NB4 (cell line): Measurements from ENCODE around the gene KLHL18.

ENCODE experiments used
- DNase-seq: peaks from one replicate; pipeline ENCODE4 v3.0.0; 2010; ENCODE audit warnings: low read depth
- H3K4me3 ChIP-seq: one replicate; pipeline ENCODE4 v1.5.1; 2011; ENCODE audit warnings: mild to moderate bottlenecking, low read depth, low read length, moderate library complexity
- CTCF ChIP-seq: IDR thresholded peaks from one replicate; pipeline ENCODE4 v1.5.1; 2012; ENCODE audit warnings: low read depth, low read length
- MAX ChIP-seq: IDR thresholded peaks from 2 replicates; pipeline ENCODE4 v1.6.1; 2011; ENCODE audit warnings: low read depth, low read length
- MYC ChIP-seq: IDR thresholded peaks from 2 replicates; pipeline ENCODE4 v1.6.1; 2011; ENCODE audit warnings: low read depth, low read length
- POLR2A ChIP-seq: IDR thresholded peaks from 2 replicates; pipeline ENCODE4 v1.6.1; 2011; ENCODE audit warnings: mild to moderate bottlenecking; ENCODE audit not compliant: insufficient read length; ENCODE audit errors: extremely low read depth

KLHL18 gene

GRCh38 chr3:47342151-47342550 lies 59.4 kb downstream of the KLHL18 start:
- no peak overlapping the region for H3K4me3 ChIP-seq
- TF ChIP-seq MAX (no peak), POLR2A (no peak), MYC (no peak), CTCF (no peak)
- no peak for DNase-seq

DNA sequence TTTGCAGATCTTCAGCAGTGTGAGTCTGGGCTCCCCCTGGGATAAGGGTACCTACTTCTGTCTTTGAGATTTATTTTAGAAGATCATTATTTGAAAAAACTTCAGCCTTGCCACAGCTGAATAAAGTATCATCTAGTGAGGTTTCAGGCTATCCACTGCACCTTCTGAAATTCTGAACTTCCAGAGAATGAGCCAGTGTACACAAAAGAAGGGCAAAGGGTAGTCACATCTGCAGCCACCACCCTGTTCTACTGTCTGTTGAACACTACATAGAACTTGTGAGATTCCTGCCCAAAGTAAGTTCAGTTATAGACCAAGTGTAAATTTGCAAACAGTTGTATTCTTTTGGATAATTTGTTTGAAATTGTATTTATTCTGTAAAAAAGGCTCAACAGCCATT lies 60.1 kb downstream of the KLHL18 start:
- no peak for DNase-seq
- TF ChIP-seq CTCF (no peak), POLR2A (no peak), MAX (no peak), MYC (no peak)
- H3K4me3 ChIP-seq, result no peak overlapping the region

- DNase-seq, result no peak
- TF ChIP-seq POLR2A (no peak), CTCF (no peak), MYC (no peak), MAX (no peak)
- no peak overlapping the region for H3K4me3 ChIP-seq
Measured at GRCh38 chr3:47343471-47343971, 60.8 kb downstream of the KLHL18 start.

- TF ChIP-seq CTCF (no peak), MYC (no peak), MAX (no peak)
- DNase-seq, result no peak
- no peak overlapping the region for H3K4me3 ChIP-seq
Measured at GRCh38 chr3:47344971-47345370, 62.2 kb downstream of the KLHL18 start.

- no peak for TF ChIP-seq CTCF
- no peak for TF ChIP-seq POLR2A
- no peak for TF ChIP-seq MYC
- TF ChIP-seq MAX, result no peak
- DNase-seq, result peak; percentile 96
- H3K4me3 ChIP-seq, result no peak overlapping the region
Measured at GRCh38 chr3:47347217-47347801, 64.6 kb downstream of the KLHL18 start.
